HCT116 (cell line): ENCODE data around the gene AMY1B.
"Not testable (repeated sequence)": the region's sequence is repeated elsewhere in the genome, so short reads cannot be mapped to it uniquely, and the experiment has no call there.

ENCODE experiments used
- CEBPB ChIP-seq: IDR thresholded peaks from 2 replicates; pipeline ENCODE4 v1.6.1; 2012; ENCODE audit warnings: low read depth
- CTCF ChIP-seq, 3 experiments: fragments of 200-600 bp in 1 of 3; sonication (generic) in 1 of 3; IDR thresholded peaks in 2 of 3; conservative IDR thresholded peaks in 1 of 3; 2 replicates each; pipeline ENCODE4 v1.5.1; 2012 to 2017; ENCODE audit warnings: low read depth in 2 of 3, low read length in 2 of 3, antibody characterized with exemption in 1 of 3, borderline replicate concordance in 1 of 3, control low read depth in 1 of 3, mild to moderate bottlenecking in 1 of 3, mixed read lengths in 1 of 3, mixed run types in 1 of 3, moderate library complexity in 1 of 3; ENCODE audit not compliant: insufficient read depth in 1 of 3
- EZH2 ChIP-seq: fragments of 200-600 bp; sonication (generic); IDR thresholded peaks from 2 replicates; pipeline ENCODE4 v1.6.1; 2017; ENCODE audit warnings: antibody characterized with exemption, mixed run types
- EZH2phosphoT487 ChIP-seq: fragments of 200-600 bp; IDR thresholded peaks from 2 replicates; pipeline ENCODE4 v1.6.1; 2018; ENCODE audit warnings: antibody characterized with exemption, borderline replicate concordance
- JUND ChIP-seq: IDR thresholded peaks from 2 replicates; pipeline ENCODE4 v1.6.1; 2012
- POLR2AphosphoS5 ChIP-seq: IDR thresholded peaks from 2 replicates; pipeline ENCODE4 v1.6.1; 2011; ENCODE audit warnings: mild to moderate bottlenecking, low read depth, low read length, moderate library complexity
- RAD21 ChIP-seq: IDR thresholded peaks from 2 replicates; pipeline ENCODE4 v1.6.1; 2012; ENCODE audit warnings: low read depth, mild to moderate bottlenecking
- SRF ChIP-seq: IDR thresholded peaks from 2 replicates; pipeline ENCODE4 v1.6.1; 2012; ENCODE audit warnings: low read depth
- ZBTB33 ChIP-seq: IDR thresholded peaks from 2 replicates; pipeline ENCODE4 v1.6.1; 2011; ENCODE audit warnings: mild to moderate bottlenecking, low read length, moderate library complexity; ENCODE audit not compliant: insufficient replicate concordance; ENCODE audit errors: extremely low read depth
- ZFX ChIP-seq: fragments of 450-650 bp; IDR thresholded peaks from 2 replicates; pipeline ENCODE4 v1.6.1; 2017
- TF ChIP-seq, protein P1 (sequence below): IDR thresholded peaks from 2 replicates; pipeline ENCODE4 v1.6.1; 2012
- TF ChIP-seq, protein P2 (sequence below): IDR thresholded peaks from 2 replicates; pipeline ENCODE4 v1.6.1; 2012; ENCODE audit warnings: low read depth

DNA sequence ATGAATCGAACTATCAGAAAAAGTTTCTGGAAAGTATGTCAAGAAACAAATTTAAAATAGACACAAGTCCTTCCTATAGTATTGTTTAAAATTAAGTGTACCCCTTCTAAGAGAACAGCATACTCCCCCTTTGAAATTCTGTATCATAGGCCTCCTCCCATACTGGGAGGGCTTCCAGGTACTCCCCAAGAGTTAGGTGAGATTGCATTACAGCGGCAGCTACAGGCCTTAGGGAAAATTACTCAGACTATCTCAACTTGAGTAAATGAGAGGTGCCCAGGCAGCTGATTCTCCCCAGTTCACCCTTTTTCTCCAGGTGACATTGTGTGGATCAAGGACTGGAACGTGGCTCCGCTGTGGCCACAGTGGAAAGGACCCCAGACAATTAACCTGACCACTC is 5.2 kb upstream of the AMY1B start:
- TF ChIP-seq ZBTB33; ZFX; CTCF (IDR thresholded peaks at IDR 0.05 in 2 of 3, conservative IDR thresholded peaks at IDR 0.05 in 1 of 3; ENCODE audit: borderline replicate concordance in 1 of 3, insufficient read depth in 1 of 3, low read depth in 2 of 3, low read length in 2 of 3); POLR2AphosphoS5; EZH2; JUND; RAD21; CEBPB; SRF; EZH2phosphoT487: not testable (repeated sequence)
- TF ChIP-seq, protein P1, sequence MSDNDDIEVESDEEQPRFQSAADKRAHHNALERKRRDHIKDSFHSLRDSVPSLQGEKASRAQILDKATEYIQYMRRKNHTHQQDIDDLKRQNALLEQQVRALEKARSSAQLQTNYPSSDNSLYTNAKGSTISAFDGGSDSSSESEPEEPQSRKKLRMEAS, result not testable (repeated sequence)
- TF ChIP-seq, protein P2, sequence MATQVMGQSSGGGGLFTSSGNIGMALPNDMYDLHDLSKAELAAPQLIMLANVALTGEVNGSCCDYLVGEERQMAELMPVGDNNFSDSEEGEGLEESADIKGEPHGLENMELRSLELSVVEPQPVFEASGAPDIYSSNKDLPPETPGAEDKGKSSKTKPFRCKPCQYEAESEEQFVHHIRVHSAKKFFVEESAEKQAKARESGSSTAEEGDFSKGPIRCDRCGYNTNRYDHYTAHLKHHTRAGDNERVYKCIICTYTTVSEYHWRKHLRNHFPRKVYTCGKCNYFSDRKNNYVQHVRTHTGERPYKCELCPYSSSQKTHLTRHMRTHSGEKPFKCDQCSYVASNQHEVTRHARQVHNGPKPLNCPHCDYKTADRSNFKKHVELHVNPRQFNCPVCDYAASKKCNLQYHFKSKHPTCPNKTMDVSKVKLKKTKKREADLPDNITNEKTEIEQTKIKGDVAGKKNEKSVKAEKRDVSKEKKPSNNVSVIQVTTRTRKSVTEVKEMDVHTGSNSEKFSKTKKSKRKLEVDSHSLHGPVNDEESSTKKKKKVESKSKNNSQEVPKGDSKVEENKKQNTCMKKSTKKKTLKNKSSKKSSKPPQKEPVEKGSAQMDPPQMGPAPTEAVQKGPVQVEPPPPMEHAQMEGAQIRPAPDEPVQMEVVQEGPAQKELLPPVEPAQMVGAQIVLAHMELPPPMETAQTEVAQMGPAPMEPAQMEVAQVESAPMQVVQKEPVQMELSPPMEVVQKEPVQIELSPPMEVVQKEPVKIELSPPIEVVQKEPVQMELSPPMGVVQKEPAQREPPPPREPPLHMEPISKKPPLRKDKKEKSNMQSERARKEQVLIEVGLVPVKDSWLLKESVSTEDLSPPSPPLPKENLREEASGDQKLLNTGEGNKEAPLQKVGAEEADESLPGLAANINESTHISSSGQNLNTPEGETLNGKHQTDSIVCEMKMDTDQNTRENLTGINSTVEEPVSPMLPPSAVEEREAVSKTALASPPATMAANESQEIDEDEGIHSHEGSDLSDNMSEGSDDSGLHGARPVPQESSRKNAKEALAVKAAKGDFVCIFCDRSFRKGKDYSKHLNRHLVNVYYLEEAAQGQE, result not testable (repeated sequence)
